Measurements from ENCODE around the gene SLC36A1.

GRCh38 chr5:151498395-151499155 lies 51.2 kb downstream of the SLC36A1 start:
- TF ChIP-seq, protein P1, sequence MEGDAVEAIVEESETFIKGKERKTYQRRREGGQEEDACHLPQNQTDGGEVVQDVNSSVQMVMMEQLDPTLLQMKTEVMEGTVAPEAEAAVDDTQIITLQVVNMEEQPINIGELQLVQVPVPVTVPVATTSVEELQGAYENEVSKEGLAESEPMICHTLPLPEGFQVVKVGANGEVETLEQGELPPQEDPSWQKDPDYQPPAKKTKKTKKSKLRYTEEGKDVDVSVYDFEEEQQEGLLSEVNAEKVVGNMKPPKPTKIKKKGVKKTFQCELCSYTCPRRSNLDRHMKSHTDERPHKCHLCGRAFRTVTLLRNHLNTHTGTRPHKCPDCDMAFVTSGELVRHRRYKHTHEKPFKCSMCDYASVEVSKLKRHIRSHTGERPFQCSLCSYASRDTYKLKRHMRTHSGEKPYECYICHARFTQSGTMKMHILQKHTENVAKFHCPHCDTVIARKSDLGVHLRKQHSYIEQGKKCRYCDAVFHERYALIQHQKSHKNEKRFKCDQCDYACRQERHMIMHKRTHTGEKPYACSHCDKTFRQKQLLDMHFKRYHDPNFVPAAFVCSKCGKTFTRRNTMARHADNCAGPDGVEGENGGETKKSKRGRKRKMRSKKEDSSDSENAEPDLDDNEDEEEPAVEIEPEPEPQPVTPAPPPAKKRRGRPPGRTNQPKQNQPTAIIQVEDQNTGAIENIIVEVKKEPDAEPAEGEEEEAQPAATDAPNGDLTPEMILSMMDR (IDR thresholded peaks at IDR 0.05; ENCODE audit: borderline replicate concordance, extremely low read depth, low read length, poor library complexity, severe bottlenecking), result no peak
- TF ChIP-seq EZH2 (IDR thresholded peaks at IDR 0.05; ENCODE audit: borderline replicate concordance, low read depth, low read length, severe bottlenecking), result no peak

Data from DND-41 (cell line).